Loucy (cell line): ENCODE data around the gene ABCA1.
"Not testable (repeated sequence)": the region's sequence is repeated elsewhere in the genome, so short reads cannot be mapped to it uniquely, and the experiment has no call there.

Experiments
- H2AFZ ChIP-seq: fragments of 200-600 bp; sonication (generic); 2 replicates; pipeline ENCODE4 v1.6.0; 2016; ENCODE audit warnings: antibody characterized with exemption, mild to moderate bottlenecking, low read length, moderate library complexity
- H3F3A ChIP-seq: fragments of 200-600 bp; 2 replicates; pipeline ENCODE4 v1.6.0; 2016; ENCODE audit warnings: antibody characterized with exemption, low read depth, mild to moderate bottlenecking
- H3K27me3 ChIP-seq: fragments of 200-600 bp; sonication (generic); 2 replicates; pipeline ENCODE4 v1.6.1; 2014; ENCODE audit warnings: low read length, mild to moderate bottlenecking; ENCODE audit not compliant: insufficient read depth, poor library complexity, severe bottlenecking
- H3K36me3 ChIP-seq: fragments of 200-600 bp; sonication (generic); 2 replicates; pipeline ENCODE4 v1.6.1; 2016; ENCODE audit warnings: low read length; ENCODE audit not compliant: insufficient read depth
- H3K4me1 ChIP-seq: fragments of 200-600 bp; sonication (generic); 2 replicates; pipeline ENCODE4 v1.5.1; 2014; ENCODE audit warnings: low read length, mild to moderate bottlenecking; ENCODE audit not compliant: insufficient read depth, poor library complexity, severe bottlenecking
- H3K4me2 ChIP-seq: fragments of 200-600 bp; sonication (generic); 2 replicates; pipeline ENCODE4 v1.6.0; 2014; ENCODE audit warnings: antibody characterized with exemption, low read length, low read depth, mild to moderate bottlenecking; ENCODE audit not compliant: poor library complexity, severe bottlenecking
- H3K4me3 ChIP-seq: fragments of 200-600 bp; sonication (generic); 2 replicates; pipeline ENCODE4 v1.5.1; 2014; ENCODE audit warnings: low read length, mild to moderate bottlenecking, mixed read lengths; ENCODE audit not compliant: poor library complexity, severe bottlenecking
- H3K79me2 ChIP-seq: fragments of 200-600 bp; sonication (generic); 2 replicates; pipeline ENCODE4 v1.6.1; 2014; ENCODE audit warnings: low read length; ENCODE audit not compliant: insufficient read depth
- H3K9ac ChIP-seq: fragments of 200-600 bp; sonication (generic); 2 replicates; pipeline ENCODE4 v1.6.0; 2014; ENCODE audit warnings: mild to moderate bottlenecking, low read depth, low read length, moderate library complexity; ENCODE audit not compliant: poor library complexity, severe bottlenecking
- H3K9me2 ChIP-seq: fragments of 200-600 bp; sonication (generic); replicated peaks from 2 replicates; pipeline ENCODE4 v1.6.1; 2016; ENCODE audit warnings: low read depth, low read length, mixed read lengths
- H3K9me3 ChIP-seq: fragments of 200-600 bp; sonication (generic); 2 replicates; pipeline ENCODE4 v1.6.1; 2014; ENCODE audit warnings: mild to moderate bottlenecking, antibody characterized with exemption, low read length, low read depth; ENCODE audit not compliant: insufficient read depth
- H4K20me1 ChIP-seq: fragments of 200-600 bp; sonication (generic); 2 replicates; pipeline ENCODE4 v1.6.0; 2014; ENCODE audit warnings: antibody characterized with exemption, low read length, mild to moderate bottlenecking; ENCODE audit not compliant: insufficient read depth, poor library complexity, severe bottlenecking
- CTCF ChIP-seq: fragments of 200-600 bp; sonication (generic); conservative IDR thresholded peaks from 2 replicates; pipeline ENCODE4 v1.5.1; 2014; ENCODE audit warnings: mild to moderate bottlenecking, antibody characterized with exemption, low read length
- EZH2phosphoT487 ChIP-seq: fragments of 200-600 bp; IDR thresholded peaks from 2 replicates; pipeline ENCODE4 v1.6.1; 2018; ENCODE audit warnings: antibody characterized with exemption, mild to moderate bottlenecking, moderate library complexity, borderline replicate concordance

The ABCA1 gene

GRCh38 chr9:104900324-104900723 lies 27.6 kb downstream of the ABCA1 start:
- no peak overlapping the region for H3K9ac ChIP-seq
- no peaks in the 10 kb centered on the region for H3K9me3 ChIP-seq
- H3F3A ChIP-seq: no peaks in the 10 kb centered on the region
- peak overlapping the region; percentile 12; the same call in 1 of the 2 replicates for H2AFZ ChIP-seq
- H3K9me2 ChIP-seq: no peaks in the 10 kb centered on the region
- H3K4me3 ChIP-seq: no peak overlapping the region
- H3K27me3 ChIP-seq: no peaks in the 10 kb centered on the region
- H3K4me2 ChIP-seq: no peak overlapping the region
- no peaks in the 10 kb centered on the region for H3K79me2 ChIP-seq
- no peaks in the 10 kb centered on the region for H4K20me1 ChIP-seq
- peaks cover 4% of the 10 kb centered on the region for H3K4me1 ChIP-seq
- no peak for TF ChIP-seq CTCF
- TF ChIP-seq EZH2phosphoT487: no peak
- no peaks in the 10 kb centered on the region for H3K36me3 ChIP-seq

GRCh38 chr9:104899759-104900247 lies 28.2 kb downstream of the ABCA1 start:
- no peak overlapping the region for H3K9ac ChIP-seq
- TF ChIP-seq EZH2phosphoT487 (no peak), CTCF (no peak)
- no peak overlapping the region for H2AFZ ChIP-seq
- H3K27me3 ChIP-seq: no peaks in the 10 kb centered on the region
- H3K4me3 ChIP-seq: no peak overlapping the region
- no peaks in the 10 kb centered on the region for H3F3A ChIP-seq
- H3K4me1 ChIP-seq: peaks cover 4% of the 10 kb centered on the region
- no peak overlapping the region for H3K4me2 ChIP-seq
- no peaks in the 10 kb centered on the region for H3K9me3 ChIP-seq
- H3K36me3 ChIP-seq: no peaks in the 10 kb centered on the region
- no peaks in the 10 kb centered on the region for H4K20me1 ChIP-seq
- H3K79me2 ChIP-seq: no peaks in the 10 kb centered on the region
- H3K9me2 ChIP-seq: no peaks in the 10 kb centered on the region

- not testable (repeated sequence) for H3K9ac ChIP-seq, H3K27me3 ChIP-seq, H3K36me3 ChIP-seq, H3K4me3 ChIP-seq, H3K79me2 ChIP-seq, H3K9me3 ChIP-seq, H2AFZ ChIP-seq, H3F3A ChIP-seq, H3K4me2 ChIP-seq, H3K9me2 ChIP-seq, H4K20me1 ChIP-seq, H3K4me1 ChIP-seq
These were observed 29.6 kb downstream of the ABCA1 start for GRCh38 chr9:104898376-104898775.

GRCh38 chr9:104896131-104896530 lies 31.8 kb downstream of the ABCA1 start:
- H3F3A ChIP-seq: no peaks in the 10 kb centered on the region
- H3K36me3 ChIP-seq: no peaks in the 10 kb centered on the region
- H3K9me3 ChIP-seq: no peaks in the 10 kb centered on the region
- H3K4me2 ChIP-seq: no peak overlapping the region
- no peak overlapping the region for H3K9ac ChIP-seq
- H3K4me1 ChIP-seq: peaks cover 4% of the 10 kb centered on the region
- H3K9me2 ChIP-seq: no peaks in the 10 kb centered on the region
- H4K20me1 ChIP-seq: no peaks in the 10 kb centered on the region
- no peak overlapping the region for H3K4me3 ChIP-seq
- no peaks in the 10 kb centered on the region for H3K27me3 ChIP-seq
- no peak overlapping the region for H2AFZ ChIP-seq
- TF ChIP-seq CTCF: no peak
- TF ChIP-seq EZH2phosphoT487: no peak
- no peaks in the 10 kb centered on the region for H3K79me2 ChIP-seq
